ENCODE measurements around the gene CDK19. TPM values are rescaled to one million over a fixed set of nuclear protein-coding genes. Genes with fewer than 3 reads are reported as not detected.
"Not testable (repeated sequence)": the region's sequence is repeated elsewhere in the genome, so short reads cannot be mapped to it uniquely, and the experiment has no call there.

CDK19 gene
- total RNA-seq, 1 donor from 2014 or later, result 11.9 TPM

- no peak for DNase-seq (ENCODE audit: low spot score)
Measured at GRCh38 chr6:110626442-110626841, 188.8 kb downstream of the CDK19 start.

GRCh38 chr6:110625883-110626282, 189.4 kb downstream of the CDK19 start:
- DNase-seq (ENCODE audit: low spot score), result no peak

- DNase-seq (ENCODE audit: low spot score), result no peak
Measured at GRCh38 chr6:110622912-110623578, 192.2 kb downstream of the CDK19 start.

DNA sequence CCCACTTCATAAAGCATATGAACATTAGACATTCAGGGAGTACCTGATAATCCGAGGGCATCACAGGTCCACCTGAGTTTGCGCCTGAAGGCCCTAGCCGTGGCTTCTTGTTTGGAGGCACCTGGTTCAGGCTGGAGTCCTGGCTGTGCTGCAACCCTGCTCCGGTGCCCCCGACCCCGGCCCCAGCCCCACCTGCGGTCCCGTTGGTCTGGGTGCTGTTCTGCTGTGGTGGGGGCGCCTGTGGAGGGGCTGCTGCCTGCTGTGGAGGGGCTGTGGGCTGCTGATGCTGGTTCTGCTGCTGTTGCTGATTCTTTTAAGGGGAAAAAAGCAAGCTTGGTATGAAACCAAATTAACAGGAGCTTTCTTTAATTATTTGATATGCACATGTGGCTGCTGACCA, 194.2 kb downstream of the CDK19 start:
- no peak for DNase-seq (ENCODE audit: low spot score)

DNA sequence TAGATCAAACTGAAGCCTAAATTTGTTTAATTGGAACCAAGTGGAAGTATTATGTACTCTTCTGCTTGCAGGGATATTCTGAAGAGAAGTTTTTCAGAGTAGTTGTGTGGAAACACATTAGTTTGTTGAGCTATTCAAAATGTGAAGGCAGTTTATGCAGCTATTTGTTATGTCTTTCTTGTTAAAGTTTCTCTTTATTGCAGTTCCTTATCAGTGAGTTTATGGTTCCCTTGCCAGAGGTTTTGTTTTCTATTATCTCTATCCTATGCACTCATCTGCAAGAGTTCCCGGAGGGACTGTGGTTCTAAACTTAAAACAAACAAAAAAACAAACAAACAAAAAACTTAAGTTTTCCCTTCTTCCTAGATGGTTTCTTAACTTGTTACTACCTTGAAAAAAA, 195.2 kb downstream of the CDK19 start:
- DNase-seq (ENCODE audit: low spot score), result no peak

- no peak for DNase-seq (ENCODE audit: low spot score)
Measured at GRCh38 chr6:110619275-110619908, 195.9 kb downstream of the CDK19 start.

- no peak for DNase-seq (ENCODE audit: low spot score)
Measured at GRCh38 chr6:110618591-110619267, 196.5 kb downstream of the CDK19 start.

- no peak for DNase-seq (ENCODE audit: low spot score)
Measured at GRCh38 chr6:110617057-110617456, 198.2 kb downstream of the CDK19 start.

DNA sequence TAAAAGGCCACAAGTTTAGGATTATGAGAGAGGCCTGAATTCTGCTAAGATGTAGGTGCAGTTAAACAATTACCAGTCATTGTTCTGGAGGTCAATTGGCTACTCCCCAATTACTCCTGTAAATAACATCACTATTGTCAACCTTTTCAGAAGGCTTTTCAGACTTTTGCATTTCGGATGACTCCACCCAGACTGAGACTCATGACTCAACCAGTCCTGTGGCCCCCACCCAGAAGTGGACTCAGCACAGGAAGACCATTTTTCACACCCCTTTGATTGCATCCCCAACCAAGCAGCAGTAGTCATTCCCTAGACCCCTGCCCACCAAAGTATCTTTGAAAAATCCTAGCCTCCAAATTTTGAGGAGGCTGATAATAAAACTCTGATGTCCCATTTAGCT, 199.5 kb downstream of the CDK19 start:
- no peak for DNase-seq (ENCODE audit: low spot score)

GRCh38 chr6:110614586-110614985, 200.7 kb downstream of the CDK19 start:
- DNase-seq (ENCODE audit: low spot score), result no peak

DNA sequence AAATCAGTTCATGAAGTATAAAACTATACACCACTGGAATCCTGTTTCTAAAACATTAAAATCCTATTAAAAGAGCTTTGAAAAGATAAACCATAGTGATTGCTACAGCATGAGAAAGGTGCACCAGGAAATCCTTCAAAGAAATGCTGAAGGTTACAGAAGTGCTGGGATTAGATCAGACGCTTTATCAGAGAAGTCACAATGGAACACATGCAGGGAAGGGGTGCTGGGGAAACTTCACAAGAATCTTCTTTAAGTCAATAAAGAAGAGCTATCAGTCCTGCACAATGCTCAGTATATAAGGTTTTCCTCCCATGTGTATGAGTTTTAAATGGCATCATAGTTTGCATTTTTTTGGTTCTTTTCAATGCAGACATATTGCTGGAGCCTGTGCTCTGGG, 201.2 kb downstream of the CDK19 start:
- DNase-seq (ENCODE audit: low spot score), result no peak

- no peak for DNase-seq (ENCODE audit: low spot score)
Measured at GRCh38 chr6:110613356-110613755, 201.9 kb downstream of the CDK19 start.

DNA sequence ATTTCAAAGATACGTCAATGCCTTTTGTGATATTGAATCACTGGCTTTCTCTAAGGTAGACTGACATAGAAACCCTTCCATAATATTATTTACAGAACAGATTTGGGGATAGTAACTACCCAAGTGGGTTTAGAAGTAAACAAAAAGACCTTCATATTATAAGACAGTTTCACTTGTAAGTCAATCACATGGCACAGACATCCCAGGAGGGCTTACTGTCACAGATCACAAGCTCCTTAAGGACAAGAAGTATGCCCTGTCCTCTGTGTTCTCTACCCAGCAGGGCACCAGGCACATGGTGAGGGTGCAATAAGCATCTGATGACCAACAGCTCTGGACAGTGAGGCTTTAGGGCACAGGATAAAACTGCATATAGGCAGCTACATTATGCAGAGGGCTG, 203.0 kb downstream of the CDK19 start:
- no peak for DNase-seq (ENCODE audit: low spot score)

DNA sequence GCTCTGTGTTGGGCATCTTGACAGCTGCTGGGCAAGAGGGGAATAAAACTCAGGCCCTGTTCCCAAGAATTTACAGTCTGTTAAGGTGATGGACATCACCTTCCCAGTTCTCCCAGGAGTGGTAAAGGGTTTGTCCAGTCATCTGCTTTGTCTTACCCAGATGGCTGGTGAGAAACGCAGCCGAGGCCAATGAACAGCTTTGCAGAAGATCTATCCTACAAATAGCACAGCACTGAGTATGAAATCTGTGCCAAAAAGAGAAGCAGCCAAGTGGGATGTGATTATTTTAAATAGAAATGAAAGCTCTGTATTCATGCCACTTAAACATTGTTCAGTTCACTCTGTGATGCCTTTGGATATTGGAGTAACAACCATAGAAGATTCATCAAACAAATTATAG, 206.2 kb downstream of the CDK19 start:
- DNase-seq (ENCODE audit: low spot score), result no peak

GRCh38 chr6:110608151-110608550, 207.1 kb downstream of the CDK19 start:
- DNase-seq (ENCODE audit: low spot score), result no peak

- DNase-seq (ENCODE audit: low spot score), result no peak
Measured at GRCh38 chr6:110606151-110606550, 209.1 kb downstream of the CDK19 start.

DNA sequence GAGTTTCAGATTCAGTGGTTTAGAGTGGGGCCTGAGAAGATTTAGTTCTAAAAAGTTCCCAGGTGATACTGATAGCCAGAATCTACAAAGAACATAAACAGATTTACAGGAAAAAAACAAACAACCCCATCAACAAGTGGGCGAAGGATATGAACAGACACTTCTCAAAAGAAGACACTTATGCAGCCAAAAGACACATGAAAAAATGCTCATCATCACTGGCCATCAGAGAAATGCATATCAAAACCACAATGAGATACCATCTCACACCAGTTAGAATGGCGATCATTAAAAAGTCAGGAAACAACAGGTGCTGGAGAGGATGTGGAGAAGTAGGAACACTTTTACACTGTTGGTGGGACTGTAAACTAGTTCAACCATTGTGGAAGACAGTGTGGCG, 214.6 kb downstream of the CDK19 start:
- not testable (repeated sequence) for DNase-seq (ENCODE audit: low spot score)

GRCh38 chr6:110597761-110598160, 217.5 kb downstream of the CDK19 start:
- no peak for DNase-seq (ENCODE audit: low spot score)

- no peak for DNase-seq (ENCODE audit: low spot score)
Measured at GRCh38 chr6:110596354-110596753, 218.9 kb downstream of the CDK19 start.

- no peak for DNase-seq (ENCODE audit: low spot score)
Measured at GRCh38 chr6:110595112-110595511, 220.2 kb downstream of the CDK19 start.

- DNase-seq (ENCODE audit: low spot score), result no peak
Measured at GRCh38 chr6:110593637-110594036, 221.6 kb downstream of the CDK19 start.

DNA sequence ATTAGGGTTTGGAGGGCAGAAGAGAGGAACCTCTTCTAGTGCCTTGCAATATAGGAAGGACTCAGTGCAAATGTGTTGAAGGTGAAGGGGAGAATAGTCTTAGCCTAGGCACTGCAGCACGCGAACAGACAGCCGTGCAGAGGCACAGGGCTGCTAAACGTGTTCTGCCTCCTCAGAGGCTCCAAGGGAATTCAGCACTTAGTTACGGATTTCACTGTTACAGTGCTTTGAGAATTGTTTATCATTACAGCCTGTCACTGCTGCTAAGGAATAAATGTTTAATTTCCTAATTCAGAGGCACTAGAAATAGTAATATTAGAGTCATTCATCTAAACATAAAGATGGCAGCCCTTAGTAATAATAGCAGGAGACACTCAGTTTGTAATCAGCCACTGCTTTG, 222.5 kb downstream of the CDK19 start:
- no peak for DNase-seq (ENCODE audit: low spot score)
